Suprapubic skin (tissue), 4 donors: ENCODE results near the gene MPDU1. TPM values are rescaled to one million over a fixed set of nuclear protein-coding genes. Genes with fewer than 3 reads are reported as not detected.

Experiments
- DNase-seq, 2 donors: peaks; one replicate each; pipeline ENCODE4 v3.0.0-alpha.2; 2019; ENCODE audit warnings: low spot score in 2 of 2
- H3K27ac ChIP-seq: fragments of 200-600 bp; sonication (generic); one replicate; pipeline ENCODE4 v1.5.1; 2019
- H3K27me3 ChIP-seq: fragments of 200-600 bp; sonication (generic); one replicate; pipeline ENCODE4 v1.5.1; 2019
- H3K36me3 ChIP-seq: fragments of 200-600 bp; sonication (generic); one replicate; pipeline ENCODE4 v1.5.1; 2019
- H3K4me1 ChIP-seq: fragments of 200-600 bp; sonication (generic); one replicate; pipeline ENCODE4 v1.5.1; 2019
- H3K4me3 ChIP-seq: fragments of 200-600 bp; sonication (generic); one replicate; pipeline ENCODE4 v1.5.1; 2019; ENCODE audit warnings: mild to moderate bottlenecking
- H3K9me3 ChIP-seq: fragments of 200-600 bp; sonication (generic); one replicate; pipeline ENCODE4 v1.5.1; 2019
- CTCF ChIP-seq, 2 donors: fragments of 200-600 bp in 1 of 2; fragments of 450-650 bp in 1 of 2; sonication (generic) in 1 of 2; IDR thresholded peaks; one replicate each; pipeline ENCODE4 v1.5.1; 2016 to 2019; ENCODE audit warnings: antibody characterized with exemption in 2 of 2, mild to moderate bottlenecking in 1 of 2, moderate library complexity in 1 of 2
- EP300 ChIP-seq: sonication (generic); formaldehyde crosslinking; IDR thresholded peaks from one replicate; pipeline ENCODE4 v1.6.1; 2017; ENCODE audit warnings: antibody characterized with exemption
- POLR2A ChIP-seq, 2 donors: fragments of 450-650 bp; IDR thresholded peaks; one replicate each; pipeline ENCODE4 v1.6.1; 2017; ENCODE audit warnings: antibody characterized with exemption in 2 of 2, mild to moderate bottlenecking in 2 of 2, moderate library complexity in 2 of 2
- POLR2AphosphoS5 ChIP-seq, 3 donors: sonication (generic); formaldehyde crosslinking; IDR thresholded peaks; one replicate each; pipeline ENCODE4 v1.6.1; 2017; ENCODE audit warnings: antibody characterized with exemption in 3 of 3
- WGBS: methylation state at CpG from one replicate; pipeline ENCODE4 v1.1.5; 2018; 5-methylcytosine and 5-hydroxymethylcytosine counted together
- total RNA-seq, 4 donors: library from RNA; depleted of rRNA; stranded (reverse); fragments of >200 nt; gene quantifications; one replicate each; pipeline ENCODE4 v1.1.0, GENCODE V29; 2016

Gene MPDU1
- total RNA-seq, 4 donors from 2014 or later, result 54.3 to 104 (median 86.3) TPM

DNA sequence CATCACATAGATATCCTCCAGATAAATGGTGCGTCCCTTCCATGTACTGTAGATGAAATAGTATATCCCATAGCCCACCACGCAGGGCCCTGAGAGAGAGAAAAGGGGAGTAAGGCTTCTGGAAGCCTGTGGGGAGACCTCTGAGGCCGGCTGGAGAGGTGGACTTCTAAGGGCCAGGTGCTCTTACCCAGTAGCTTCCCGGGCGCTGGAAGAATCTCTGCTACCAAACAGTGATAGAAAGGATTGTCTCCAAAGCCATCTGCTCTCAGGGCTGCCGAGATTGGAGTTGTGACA lies 43.3 kb downstream of the MPDU1 start:
- no peaks in the 10 kb centered on the region for H3K36me3 ChIP-seq
- TF ChIP-seq POLR2A (IDR thresholded peaks at IDR 0.05) (peak in 1 of 2 donors; percentile 12), EP300 (no peak)
- H3K27me3 ChIP-seq, result no peaks in the 10 kb centered on the region
- no peak for DNase-seq
- WGBS, result 21% methylated on average over 6 of the region's 6 CpGs
- no peaks in the 10 kb centered on the region for H3K9me3 ChIP-seq
- H3K4me1 ChIP-seq, result peaks cover 14% of the 10 kb centered on the region
- H3K27ac ChIP-seq, result peak overlapping the region; percentile 83
- H3K4me3 ChIP-seq, result peak overlapping the region; percentile 78

DNA sequence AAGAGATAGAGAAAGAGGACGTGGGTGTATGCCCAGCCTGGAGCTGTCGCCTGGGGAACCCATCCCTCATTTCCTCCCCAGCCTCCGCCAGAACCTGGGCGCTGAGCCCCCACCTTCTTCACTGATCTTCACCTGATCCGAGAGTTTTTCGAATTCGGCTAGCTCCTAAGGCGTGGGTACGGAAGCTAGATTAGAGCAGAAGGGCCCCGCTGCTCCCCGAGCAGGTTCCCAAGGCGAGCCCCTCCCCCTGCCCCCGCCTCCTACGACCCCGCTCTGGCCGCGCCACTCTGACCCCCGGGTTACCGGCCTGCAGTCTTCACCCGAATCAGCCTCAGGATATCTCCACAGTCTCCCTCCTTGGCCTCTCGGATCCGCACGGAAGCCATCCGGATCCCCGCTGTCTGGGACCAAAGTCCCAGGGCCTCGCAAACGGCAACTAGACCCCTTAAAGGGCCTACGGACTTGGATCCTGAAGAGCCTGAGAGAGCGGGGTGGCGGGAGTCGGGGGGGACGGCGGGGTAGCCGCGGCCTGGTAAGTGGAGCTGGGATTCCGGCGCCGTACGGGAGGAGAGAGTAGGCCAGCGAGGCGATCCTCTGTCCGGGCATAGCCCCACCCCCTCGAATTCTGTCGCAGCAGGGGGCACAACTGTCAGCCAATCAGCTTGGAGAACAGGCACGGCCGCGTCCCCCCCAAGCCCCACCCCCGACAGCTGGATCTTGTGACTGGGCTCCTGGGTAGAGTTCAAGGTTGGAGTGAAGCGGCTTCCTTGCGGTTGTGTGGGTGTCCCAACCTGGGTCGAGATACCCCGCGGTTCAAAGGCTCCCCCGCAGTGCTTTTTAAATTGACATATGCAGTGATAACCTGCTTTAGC lies 43.8 kb downstream of the MPDU1 start, which contains the start of gene SAT2:
Gene SAT2, minus strand, starts transcription at position 572 of the 872 bp plus-strand sequence. Its CDS starts 186 bp downstream, at position 386.
- H3K36me3 ChIP-seq, result no peaks in the 10 kb centered on the region
- H3K27ac ChIP-seq, result peak within 1 kb of the TSS; percentile 83
- no peaks in the 10 kb centered on the region for H3K9me3 ChIP-seq
- peak; percentile 97 to 98 for DNase-seq
- peak within 1 kb of the TSS; percentile 78 for H3K4me3 ChIP-seq
- TF ChIP-seq POLR2A (IDR thresholded peaks at IDR 0.05), result peak in 1 of 2 donors; percentile 73
- no peak for TF ChIP-seq EP300
- WGBS, result under 1% methylated on average over 32 of the region's 54 CpGs
- peaks cover 14% of the 10 kb centered on the region for H3K4me1 ChIP-seq
- H3K27me3 ChIP-seq, result no peaks in the 10 kb centered on the region

GRCh38 chr17:7629939-7630571 lies 46.4 kb downstream of the MPDU1 start, which contains the start of gene SHBG:
SHBG (plus strand) TSS chr17:7630135; CDS start chr17:7630173, 38 bp downstream.
- no peaks in the 10 kb centered on the region for H3K9me3 ChIP-seq
- TF ChIP-seq POLR2AphosphoS5 (IDR thresholded peaks at IDR 0.05) (no peak), CTCF (IDR thresholded peaks at IDR 0.05) (no peak), EP300 (no peak)
- no peaks in the 10 kb centered on the region for H3K36me3 ChIP-seq
- peaks cover 14% of the 10 kb centered on the region for H3K4me1 ChIP-seq
- 93% methylated on average over 8 of the region's 13 CpGs for WGBS
- H3K27ac ChIP-seq, result no peak within 1 kb of the TSS
- H3K4me3 ChIP-seq, result no peak within 1 kb of the TSS
- no peak for DNase-seq
- H3K27me3 ChIP-seq, result no peaks in the 10 kb centered on the region

DNA sequence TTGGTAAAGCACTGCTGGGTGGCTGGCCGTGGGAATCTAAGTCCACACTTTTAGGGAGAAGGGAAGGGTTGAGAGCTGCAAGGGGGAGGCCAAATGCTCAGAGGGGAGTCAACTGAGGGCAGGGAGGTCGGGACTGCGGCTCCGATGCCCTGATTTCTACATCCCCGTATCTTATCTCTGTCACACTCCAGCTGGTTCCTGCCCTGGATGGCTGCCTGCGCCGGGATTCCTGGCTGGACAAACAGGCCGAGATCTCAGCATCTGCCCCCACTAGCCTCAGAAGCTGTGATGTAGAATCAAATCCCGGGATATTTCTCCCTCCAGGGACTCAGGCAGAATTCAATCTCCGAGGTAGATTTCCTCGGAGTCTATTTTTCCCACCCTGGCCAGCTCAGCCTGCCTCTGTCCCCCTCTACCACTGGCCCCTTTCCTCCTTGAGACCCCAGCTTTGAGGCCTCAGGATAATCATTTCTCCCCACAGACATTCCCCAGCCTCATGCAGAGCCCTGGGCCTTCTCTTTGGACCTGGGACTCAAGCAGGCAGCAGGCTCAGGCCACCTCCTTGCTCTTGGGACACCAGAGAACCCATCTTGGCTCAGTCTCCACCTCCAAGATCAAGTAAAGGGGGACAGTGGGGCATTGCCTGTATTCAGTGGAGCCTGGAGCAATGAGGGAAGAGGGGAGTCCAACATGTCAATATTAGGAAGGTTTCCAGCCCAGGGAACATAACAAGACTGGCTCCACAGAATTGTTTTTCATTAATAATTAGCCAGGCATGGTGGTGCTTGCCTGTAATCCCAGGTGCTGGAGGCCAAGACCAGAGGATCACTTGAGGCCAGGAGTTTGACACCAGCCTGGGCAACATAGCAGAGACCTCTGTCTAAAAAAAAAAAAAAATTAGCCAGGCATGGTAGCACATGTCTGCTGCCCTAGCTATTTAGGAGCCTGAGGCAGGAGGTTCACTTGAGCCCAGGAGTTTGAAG lies 48.0 kb downstream of the MPDU1 start:
- no peak for DNase-seq
- WGBS, result 82% methylated on average over 11 of the region's 11 CpGs
- H3K4me3 ChIP-seq, result no peak overlapping the region
- TF ChIP-seq POLR2AphosphoS5 (IDR thresholded peaks at IDR 0.05) (no peak), POLR2A (IDR thresholded peaks at IDR 0.05) (no peak), EP300 (no peak), CTCF (IDR thresholded peaks at IDR 0.05) (no peak)
- peaks cover 9% of the 10 kb centered on the region for H3K4me1 ChIP-seq
- H3K27ac ChIP-seq, result no peak overlapping the region
- no peaks in the 10 kb centered on the region for H3K36me3 ChIP-seq
- H3K9me3 ChIP-seq, result no peaks in the 10 kb centered on the region
- no peaks in the 10 kb centered on the region for H3K27me3 ChIP-seq

DNA sequence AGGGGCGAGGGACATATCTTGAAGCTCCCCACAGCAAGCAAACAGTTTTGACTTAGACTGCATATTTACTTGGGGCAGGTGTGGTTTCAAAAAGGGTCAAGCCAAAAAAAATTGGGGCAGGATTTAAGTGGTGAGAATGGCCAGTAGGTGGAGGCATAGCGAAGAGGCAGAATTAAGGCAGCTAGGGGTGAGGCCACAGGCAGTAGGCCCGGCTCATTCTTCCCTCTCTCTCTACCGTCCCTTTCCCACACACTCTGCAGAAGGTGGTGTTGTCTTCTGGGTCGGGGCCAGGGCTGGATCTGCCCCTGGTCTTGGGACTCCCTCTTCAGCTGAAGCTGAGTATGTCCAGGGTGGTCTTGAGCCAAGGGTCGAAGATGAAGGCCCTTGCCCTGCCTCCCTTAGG lies 48.8 kb downstream of the MPDU1 start:
- Histone ChIP-seq H3K4me3 (no peak overlapping the region), H3K9me3 (no peaks in the 10 kb centered on the region), H3K36me3 (no peaks in the 10 kb centered on the region), H3K27me3 (no peaks in the 10 kb centered on the region), H3K27ac (no peak overlapping the region), H3K4me1 (peaks cover 6% of the 10 kb centered on the region)
- no peak for DNase-seq
- TF ChIP-seq EP300 (no peak), CTCF (IDR thresholded peaks at IDR 0.05) (peak in 1 of 2 donors; percentile 43)
- 44% methylated on average over 6 of the region's 6 CpGs for WGBS
